ENCODE measurements around the gene ARID1B. TPM values are rescaled to one million over a fixed set of nuclear protein-coding genes. Genes with fewer than 3 reads are reported as not detected.

Gene ARID1B
- total RNA-seq, 1 donor from 2014 or later = 93.8 TPM

- intact Hi-C loops (cut with micrococcal nuclease) = no loop called here
Observed at GRCh38 chr6:157163434-157164159, 386.4 kb downstream of the ARID1B start.

GRCh38 chr6:157164972-157165371, 387.8 kb downstream of the ARID1B start:
- intact Hi-C loops (cut with micrococcal nuclease) = no loop called here

- intact Hi-C loops (cut with micrococcal nuclease) = no loop called here
Observed at GRCh38 chr6:157166784-157167183, 389.6 kb downstream of the ARID1B start.

GRCh38 chr6:157167837-157168236, 390.7 kb downstream of the ARID1B start:
- intact Hi-C loops (cut with micrococcal nuclease) = no loop called here

GRCh38 chr6:157168471-157168870, 391.3 kb downstream of the ARID1B start:
- intact Hi-C loops (cut with micrococcal nuclease) = no loop called here

- intact Hi-C loops (cut with micrococcal nuclease) = no loop called here
Observed at GRCh38 chr6:157169226-157169625, 392.0 kb downstream of the ARID1B start.

GRCh38 chr6:157169656-157170055, 392.5 kb downstream of the ARID1B start:
- intact Hi-C loops (cut with micrococcal nuclease) = no loop called here

GRCh38 chr6:157170535-157170934, 393.4 kb downstream of the ARID1B start:
- intact Hi-C loops (cut with micrococcal nuclease) = no loop called here

- intact Hi-C loops (cut with micrococcal nuclease) = no loop called here
Observed at GRCh38 chr6:157171801-157172200, 394.6 kb downstream of the ARID1B start.

GRCh38 chr6:157172231-157172701, 395.1 kb downstream of the ARID1B start:
- intact Hi-C loops (cut with micrococcal nuclease) = no loop called here

GRCh38 chr6:157172830-157173536, 395.8 kb downstream of the ARID1B start:
- intact Hi-C loops (cut with micrococcal nuclease) = no loop called here

- intact Hi-C loops (cut with micrococcal nuclease) = no loop called here
Observed at GRCh38 chr6:157173776-157174175, 396.6 kb downstream of the ARID1B start.

GRCh38 chr6:157174731-157175130, 397.6 kb downstream of the ARID1B start:
- intact Hi-C loops (cut with micrococcal nuclease) = no loop called here

- intact Hi-C loops (cut with micrococcal nuclease) = no loop called here
Observed at GRCh38 chr6:157177731-157178336, 400.7 kb downstream of the ARID1B start.

- intact Hi-C loops (cut with micrococcal nuclease) = loop anchor here (5.0 kb wide), 1 partner anchor 494 kb away; no protein-coding TSS in a partner anchor
Observed at GRCh38 chr6:157181649-157182048, 404.5 kb downstream of the ARID1B start.

GRCh38 chr6:157182503-157183264, 405.5 kb downstream of the ARID1B start:
- intact Hi-C loops (cut with micrococcal nuclease) = loop anchor here (5.0 kb wide), 1 partner anchor 495 kb away; no protein-coding TSS in a partner anchor

GRCh38 chr6:157184202-157185015, 407.2 kb downstream of the ARID1B start:
- intact Hi-C loops (cut with micrococcal nuclease) = loop anchor here (1.0 to 5.0 kb wide), 6 partner anchors 150 to 620 kb away; no protein-coding TSS in a partner anchor

GRCh38 chr6:157185171-157185570, 408.0 kb downstream of the ARID1B start:
- intact Hi-C loops (cut with micrococcal nuclease) = no loop called here

GRCh38 chr6:157185986-157186385, 408.8 kb downstream of the ARID1B start:
- intact Hi-C loops (cut with micrococcal nuclease) = no loop called here

GRCh38 chr6:157186785-157187181, 409.6 kb downstream of the ARID1B start:
- intact Hi-C loops (cut with micrococcal nuclease) = no loop called here

Measured in T-helper 1 cell treated with Interleukin-12 subunit alpha and Interleukin-12 subunit beta and Interleukin-4 antibody, amounts not matched to agents 30 ng/mL and 1 ng/mL, for 36 hours (primary cell).